ENCODE data around the gene TERF2IP. TPM values are rescaled to one million over a fixed set of nuclear protein-coding genes. Genes with fewer than 3 reads are reported as not detected.

TERF2IP gene
- total RNA-seq (2021), result 43.0 and 48.5 TPM in 2 replicates
- percentile 89 among the genes with signal in this experiment for Bru-seq, nascent RNA
- percentile 88 among the genes with signal in this experiment for BruChase-seq, experiment 1, labeled RNA remaining after a 2-hour chase
- BruChase-seq, experiment 2, labeled RNA remaining after a 6-hour chase, result percentile 87 among the genes with signal in this experiment
- long read RNA-seq, transcript TERF2IP-201 (3 exons, 2,118 nt), result major isoform, 175 of 194 reads
- long read RNA-seq, partial matches to known transcripts, result 2 of 194 reads
- long read RNA-seq, other reads (novel, unspliced or antisense), result 16 of 194 reads

GRCh38 chr16:75647492-75648264 is at the start of gene TERF2IP, which contains the start of gene KARS1:
TSS of gene TERF2IP (plus strand) at chr16:75647773. CDS start at chr16:75647883, 110 bp downstream.
TSS of gene KARS1 (minus strand) at chr16:75647665. CDS start at chr16:75647639, 26 bp downstream.
- peak; percentile 96 for DNase-seq (ENCODE audit: low spot score)
- H3K36me3 ChIP-seq (ENCODE audit: insufficient read depth, low read length, poor library complexity, severe bottlenecking), result peaks cover 29% of the 10 kb centered on the region
- POLR2A ChIA-PET (ENCODE audit: low non-redundant PET), result interaction anchor here (0.5 kb wide), 1 partner anchor 69 kb away, joined by 3 read pairs; no protein-coding TSS in a partner anchor
- no peak for TF ChIP-seq EZH2 (IDR thresholded peaks at IDR 0.05; ENCODE audit: borderline replicate concordance, low read depth, low read length, poor library complexity, severe bottlenecking)
- BruUV-seq (replicated peaks), result no TSS peak
- peaks cover 27% of the 10 kb centered on the region for H3K4me1 ChIP-seq (ENCODE audit: insufficient read depth, low read length, poor library complexity, severe bottlenecking)
- H3K27ac ChIP-seq (ENCODE audit: low read depth, low read length, poor library complexity, severe bottlenecking), result peak within 1 kb of the TSS; percentile 86
- intact Hi-C loops (cut with micrococcal nuclease; ENCODE audit: unreplicated experiment), result loop anchor here (2.0 to 5.0 kb wide), 2 partner anchors 23 to 115 kb away; no protein-coding TSS in a partner anchor
- no peaks in the 10 kb centered on the region for H3K27me3 ChIP-seq (replicated peaks; ENCODE audit: insufficient read depth, low read depth, low read length, poor library complexity)
- CTCF ChIA-PET, result no interaction called here
- H3K9me3 ChIP-seq (ENCODE audit: low read depth, low read length, poor library complexity, severe bottlenecking), result no peaks in the 10 kb centered on the region
- peak within 1 kb of the TSS; percentile 95 for H3K4me3 ChIP-seq (ENCODE audit: low read depth, low read length, poor library complexity, severe bottlenecking)

GRCh38 chr16:75599452-75600277 is 47.9 kb upstream of the TERF2IP start:
- no TSS peak for BruUV-seq (replicated peaks)
- Histone ChIP-seq H3K4me1 (ENCODE audit: insufficient read depth, low read length, poor library complexity, severe bottlenecking) (peaks cover 10% of the 10 kb centered on the region), H3K27ac (ENCODE audit: low read depth, low read length, poor library complexity, severe bottlenecking) (no peak overlapping the region), H3K27me3 (replicated peaks; ENCODE audit: insufficient read depth, low read depth, low read length, poor library complexity) (no peaks in the 10 kb centered on the region), H3K9me3 (ENCODE audit: low read depth, low read length, poor library complexity, severe bottlenecking) (no peaks in the 10 kb centered on the region), H3K4me3 (ENCODE audit: low read depth, low read length, poor library complexity, severe bottlenecking) (no peak overlapping the region), H3K36me3 (ENCODE audit: insufficient read depth, low read length, poor library complexity, severe bottlenecking) (peaks cover 47% of the 10 kb centered on the region)
- DNase-seq (ENCODE audit: low spot score), result no peak
- CTCF ChIA-PET, result no interaction called here
- intact Hi-C loops (cut with micrococcal nuclease; ENCODE audit: unreplicated experiment), result no loop called here
- TF ChIP-seq CTCF (conservative IDR thresholded peaks at IDR 0.05; ENCODE audit: low read depth, low read length) (no peak), EZH2 (IDR thresholded peaks at IDR 0.05; ENCODE audit: borderline replicate concordance, low read depth, low read length, poor library complexity, severe bottlenecking) (no peak)
- POLR2A ChIA-PET (ENCODE audit: low non-redundant PET), result no interaction called here

DNA sequence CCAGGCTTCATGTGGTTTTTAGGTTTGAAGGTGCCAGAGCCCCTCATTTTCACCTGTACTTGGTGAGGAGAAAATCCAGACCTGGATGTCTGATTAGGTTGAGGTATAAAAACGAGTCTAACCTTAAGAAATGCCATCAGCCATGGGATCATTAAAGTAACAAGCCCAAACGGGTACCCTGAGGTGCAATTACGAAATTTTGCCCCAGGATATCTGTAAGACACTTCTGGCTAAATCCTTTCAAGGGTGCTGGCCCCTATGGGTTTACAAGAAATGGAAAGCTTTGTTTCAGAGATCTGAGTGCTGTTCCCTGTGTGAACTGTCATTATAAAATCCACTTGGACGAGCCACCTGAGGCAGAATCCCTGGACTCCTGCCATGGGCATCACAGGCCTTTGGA is 44.3 kb upstream of the TERF2IP start:
- TF ChIP-seq CTCF (conservative IDR thresholded peaks at IDR 0.05; ENCODE audit: low read depth, low read length) (no peak), EZH2 (IDR thresholded peaks at IDR 0.05; ENCODE audit: borderline replicate concordance, low read depth, low read length, poor library complexity, severe bottlenecking) (no peak)
- Histone ChIP-seq H3K27me3 (replicated peaks; ENCODE audit: insufficient read depth, low read depth, low read length, poor library complexity) (no peaks in the 10 kb centered on the region), H3K36me3 (ENCODE audit: insufficient read depth, low read length, poor library complexity, severe bottlenecking) (peaks cover 52% of the 10 kb centered on the region), H3K9me3 (ENCODE audit: low read depth, low read length, poor library complexity, severe bottlenecking) (no peaks in the 10 kb centered on the region), H3K4me3 (ENCODE audit: low read depth, low read length, poor library complexity, severe bottlenecking) (no peak overlapping the region), H3K4me1 (ENCODE audit: insufficient read depth, low read length, poor library complexity, severe bottlenecking) (no peaks in the 10 kb centered on the region), H3K27ac (ENCODE audit: low read depth, low read length, poor library complexity, severe bottlenecking) (no peak overlapping the region)
- DNase-seq (ENCODE audit: low spot score), result no peak
- no TSS peak for BruUV-seq (replicated peaks)
- intact Hi-C loops (cut with micrococcal nuclease; ENCODE audit: unreplicated experiment), result no loop called here
- ChIA-PET POLR2A (ENCODE audit: low non-redundant PET) (no interaction called here), CTCF (no interaction called here)

Data from A673 (cell line).